ENCODE measurements around the gene TNPO1.

The TNPO1 gene

GRCh38 chr5:72955768-72956323 lies 139.4 kb downstream of the TNPO1 start, which contains the start of gene FCHO2:
TSS of gene FCHO2 (plus strand) at chr5:72956041. CDS start at chr5:72956097, 56 bp downstream.
- peaks cover 3% of the 10 kb centered on the region; the same call in 1 of the 2 replicates for H3K79me2 ChIP-seq (ENCODE audit: insufficient read depth, low read length)

GRCh38 chr5:72956324-72957140 lies 140.1 kb downstream of the TNPO1 start:
- H3K4me1 ChIP-seq (ENCODE audit: insufficient read depth, low read length, severe bottlenecking), result peaks cover 24% of the 10 kb centered on the region
- TF ChIP-seq CTCF (IDR thresholded peaks at IDR 0.05; ENCODE audit: low read length) (no peak), EZH2 (IDR thresholded peaks at IDR 0.05; ENCODE audit: borderline replicate concordance, low read length) (no peak)
- H3K4me2 ChIP-seq (ENCODE audit: low read length), result peak overlapping the region; percentile 75
- H3K79me2 ChIP-seq (ENCODE audit: insufficient read depth, low read length), result peaks cover 3% of the 10 kb centered on the region; the same call in 1 of the 2 replicates
- no peak overlapping the region for H3K27ac ChIP-seq (ENCODE audit: low read depth, low read length, poor library complexity, severe bottlenecking)
- H2AFZ ChIP-seq (ENCODE audit: low read length), result peak overlapping the region; percentile 23
- H3K4me3 ChIP-seq (ENCODE audit: low read depth, low read length, poor library complexity, severe bottlenecking), result peak overlapping the region; percentile 69
- H3K9me2 ChIP-seq (ENCODE audit: low read depth, low read length), result no peaks in the 10 kb centered on the region
- H3K27me3 ChIP-seq (ENCODE audit: insufficient read depth, low read length), result no peaks in the 10 kb centered on the region
- H3K36me3 ChIP-seq (ENCODE audit: insufficient read depth, low read length), result no peaks in the 10 kb centered on the region; the same call in 1 of the 2 replicates
- H3K9me3 ChIP-seq (ENCODE audit: low read length), result peaks cover 6% of the 10 kb centered on the region; the same call in 1 of the 2 replicates
- H3F3A ChIP-seq (ENCODE audit: insufficient read depth, low read length), result no peaks in the 10 kb centered on the region
- peak overlapping the region; percentile 56 for H3K9ac ChIP-seq (ENCODE audit: low read length)
- no peaks in the 10 kb centered on the region for H4K20me1 ChIP-seq (ENCODE audit: insufficient read depth, low read length)

More at GRCh38 chr5:72955768-72956323, 139.4 kb downstream of the TNPO1 start, which contains the start of gene FCHO2:
- H3K9ac ChIP-seq (ENCODE audit: low read length), result peak within 1 kb of the TSS; percentile 56
- peak within 1 kb of the TSS; percentile 69 for H3K4me3 ChIP-seq (ENCODE audit: low read depth, low read length, poor library complexity, severe bottlenecking)
- peak within 1 kb of the TSS; percentile 75 for H3K4me2 ChIP-seq (ENCODE audit: low read length)
- TF ChIP-seq EZH2 (IDR thresholded peaks at IDR 0.05; ENCODE audit: borderline replicate concordance, low read length), result no peak
- TF ChIP-seq CTCF (IDR thresholded peaks at IDR 0.05; ENCODE audit: low read length), result peak; percentile 75
- H3K36me3 ChIP-seq (ENCODE audit: insufficient read depth, low read length), result no peaks in the 10 kb centered on the region; the same call in 1 of the 2 replicates
- peaks cover 24% of the 10 kb centered on the region for H3K4me1 ChIP-seq (ENCODE audit: insufficient read depth, low read length, severe bottlenecking)
- H3K27me3 ChIP-seq (ENCODE audit: insufficient read depth, low read length), result no peaks in the 10 kb centered on the region
- no peaks in the 10 kb centered on the region for H4K20me1 ChIP-seq (ENCODE audit: insufficient read depth, low read length)
- no peaks in the 10 kb centered on the region for H3F3A ChIP-seq (ENCODE audit: insufficient read depth, low read length)
- no peaks in the 10 kb centered on the region for H3K9me2 ChIP-seq (ENCODE audit: low read depth, low read length)
- H3K27ac ChIP-seq (ENCODE audit: low read depth, low read length, poor library complexity, severe bottlenecking), result no peak within 1 kb of the TSS
- peak within 1 kb of the TSS; percentile 23 for H2AFZ ChIP-seq (ENCODE audit: low read length)
- peaks cover 6% of the 10 kb centered on the region; the same call in 1 of the 2 replicates for H3K9me3 ChIP-seq (ENCODE audit: low read length)

GRCh38 chr5:72957337-72957736 lies 140.9 kb downstream of the TNPO1 start:
- peaks cover 18% of the 10 kb centered on the region for H3K4me1 ChIP-seq (ENCODE audit: insufficient read depth, low read length, severe bottlenecking)
- no peaks in the 10 kb centered on the region for H4K20me1 ChIP-seq (ENCODE audit: insufficient read depth, low read length)
- no peaks in the 10 kb centered on the region for H3K9me2 ChIP-seq (ENCODE audit: low read depth, low read length)
- peaks cover 6% of the 10 kb centered on the region; the same call in 1 of the 2 replicates for H3K9me3 ChIP-seq (ENCODE audit: low read length)
- H3K27me3 ChIP-seq (ENCODE audit: insufficient read depth, low read length), result no peaks in the 10 kb centered on the region
- no peaks in the 10 kb centered on the region; the same call in 1 of the 2 replicates for H3K36me3 ChIP-seq (ENCODE audit: insufficient read depth, low read length)
- H2AFZ ChIP-seq (ENCODE audit: low read length), result no peak overlapping the region
- H3F3A ChIP-seq (ENCODE audit: insufficient read depth, low read length), result no peaks in the 10 kb centered on the region
- peak overlapping the region; percentile 56; the same call in 1 of the 2 replicates for H3K9ac ChIP-seq (ENCODE audit: low read length)
- TF ChIP-seq CTCF (IDR thresholded peaks at IDR 0.05; ENCODE audit: low read length) (no peak), EZH2 (IDR thresholded peaks at IDR 0.05; ENCODE audit: borderline replicate concordance, low read length) (no peak)
- peak overlapping the region; percentile 75 for H3K4me2 ChIP-seq (ENCODE audit: low read length)
- H3K79me2 ChIP-seq (ENCODE audit: insufficient read depth, low read length), result peaks cover 3% of the 10 kb centered on the region; the same call in 1 of the 2 replicates
- H3K4me3 ChIP-seq (ENCODE audit: low read depth, low read length, poor library complexity, severe bottlenecking), result peak overlapping the region; percentile 69
- no peak overlapping the region for H3K27ac ChIP-seq (ENCODE audit: low read depth, low read length, poor library complexity, severe bottlenecking)

Measured in OCI-LY1 (cell line).